ENCODE results near the gene TAOK2.

TAOK2 gene

DNA sequence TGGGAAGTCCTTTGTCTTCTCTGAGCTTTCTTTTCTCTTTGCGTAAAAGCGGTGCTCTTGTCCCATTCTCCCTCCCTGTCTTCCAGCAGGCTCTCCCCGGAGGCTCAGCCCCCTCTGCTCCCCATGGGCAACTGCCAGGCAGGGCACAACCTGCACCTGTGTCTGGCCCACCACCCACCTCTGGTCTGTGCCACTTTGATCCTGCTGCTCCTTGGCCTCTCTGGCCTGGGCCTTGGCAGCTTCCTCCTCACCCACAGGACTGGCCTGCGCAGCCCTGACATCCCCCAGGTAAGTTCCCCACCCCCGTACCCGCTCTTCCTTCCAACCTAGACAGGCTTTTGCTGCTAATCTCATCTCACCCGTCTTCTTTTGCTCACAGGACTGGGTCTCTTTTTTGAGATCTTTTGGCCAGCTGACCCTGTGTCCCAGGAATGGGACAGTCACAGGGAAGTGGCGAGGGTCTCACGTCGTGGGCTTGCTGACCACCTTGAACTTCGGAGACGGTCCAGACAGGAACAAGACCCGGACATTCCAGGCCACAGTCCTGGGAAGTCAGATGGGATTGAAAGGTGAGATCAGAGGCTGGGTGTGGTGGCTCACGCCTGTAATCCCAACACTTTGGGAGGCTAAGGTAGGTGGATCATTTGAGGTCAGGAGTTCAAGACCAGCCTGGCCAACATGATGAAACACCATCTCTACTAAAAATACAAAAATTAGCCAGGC, 10.5 kb upstream of the TAOK2 start:
- no peak for DNase-seq (ENCODE audit: low read depth in 2 of 2)

DNA sequence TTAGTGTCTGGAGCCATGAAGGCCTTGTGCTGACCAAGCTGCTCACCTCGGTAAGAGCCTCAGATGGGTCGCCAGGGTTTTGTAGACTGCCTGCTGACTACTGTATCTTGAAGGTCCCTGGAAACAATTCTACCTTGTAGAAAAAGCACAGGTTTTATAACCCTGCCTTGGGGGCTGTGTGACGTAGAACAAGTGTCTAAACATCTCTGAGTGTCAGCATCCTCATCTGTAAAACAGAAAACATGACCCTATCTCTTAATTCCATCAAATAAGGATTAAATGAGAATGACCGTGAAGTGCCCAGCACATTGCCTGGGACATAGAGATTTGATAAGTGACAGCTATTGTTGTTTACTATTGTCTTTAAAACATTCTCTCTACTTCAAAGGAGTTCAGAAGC, 5.5 kb upstream of the TAOK2 start:
- no peak for DNase-seq (ENCODE audit: low read depth in 2 of 2)

DNA sequence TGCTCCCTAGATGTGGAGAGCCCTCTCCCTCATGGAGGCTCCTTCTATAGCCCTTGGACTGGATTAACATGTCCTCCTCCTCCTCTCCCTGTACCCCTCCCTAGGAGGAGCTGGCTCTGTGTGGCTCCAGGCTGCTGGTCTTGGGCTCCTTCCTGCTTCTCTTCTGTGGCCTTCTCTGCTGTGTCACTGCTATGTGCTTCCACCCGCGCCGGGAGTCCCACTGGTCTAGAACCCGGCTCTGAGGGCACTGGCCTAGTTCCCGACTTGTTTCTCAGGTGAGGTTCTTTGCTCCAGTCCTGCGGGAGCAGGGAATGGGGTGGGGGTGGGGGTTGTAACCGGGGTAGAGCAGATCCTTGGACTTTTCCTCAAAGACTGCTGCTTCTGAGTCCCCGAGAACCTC, 2.4 kb upstream of the TAOK2 start:
- DNase-seq (ENCODE audit: low read depth in 2 of 2), result no peak

DNA sequence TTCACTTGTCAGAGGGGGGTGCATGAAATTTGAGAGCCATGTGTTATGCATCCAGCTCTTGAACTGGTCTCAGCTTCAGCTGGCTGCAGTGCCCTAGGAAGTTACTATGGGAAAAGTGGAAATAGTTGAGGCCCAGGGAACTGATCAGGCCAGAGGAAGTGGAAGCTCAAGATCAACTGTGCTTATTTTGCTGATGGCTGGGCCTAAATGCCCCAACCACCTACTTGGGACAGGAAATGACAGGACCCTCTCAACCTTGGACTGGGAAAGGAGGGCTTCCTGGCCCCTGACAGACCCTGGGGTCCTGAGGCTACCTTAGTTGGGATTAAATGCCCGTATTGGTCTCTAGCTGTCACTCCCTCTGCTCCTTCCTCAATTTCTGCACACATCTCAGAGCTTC, 1.2 kb upstream of the TAOK2 start:
- DNase-seq (ENCODE audit: low read depth in 2 of 2), result no peak

DNA sequence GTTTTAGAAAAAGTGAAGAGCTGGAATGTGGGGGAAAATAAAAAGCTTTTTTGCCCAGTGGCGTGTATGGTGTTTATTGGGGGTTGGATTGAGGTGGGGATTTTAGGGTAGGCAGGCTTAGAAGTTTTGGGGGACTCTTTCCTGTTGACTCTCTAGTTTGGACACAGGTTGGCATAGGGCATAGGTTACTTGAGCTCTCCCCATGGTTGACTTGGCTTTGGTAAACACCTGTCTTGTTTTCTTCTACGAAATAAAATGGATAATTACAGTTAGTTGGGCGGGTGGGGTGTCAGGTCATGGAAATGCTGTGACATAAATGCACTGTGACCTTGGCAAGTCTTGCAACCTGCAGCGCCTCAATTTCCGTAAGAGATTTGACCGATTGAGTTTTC, 680 bp upstream of the TAOK2 start:
- DNase-seq (ENCODE audit: low read depth in 2 of 2), result no peak

DNA sequence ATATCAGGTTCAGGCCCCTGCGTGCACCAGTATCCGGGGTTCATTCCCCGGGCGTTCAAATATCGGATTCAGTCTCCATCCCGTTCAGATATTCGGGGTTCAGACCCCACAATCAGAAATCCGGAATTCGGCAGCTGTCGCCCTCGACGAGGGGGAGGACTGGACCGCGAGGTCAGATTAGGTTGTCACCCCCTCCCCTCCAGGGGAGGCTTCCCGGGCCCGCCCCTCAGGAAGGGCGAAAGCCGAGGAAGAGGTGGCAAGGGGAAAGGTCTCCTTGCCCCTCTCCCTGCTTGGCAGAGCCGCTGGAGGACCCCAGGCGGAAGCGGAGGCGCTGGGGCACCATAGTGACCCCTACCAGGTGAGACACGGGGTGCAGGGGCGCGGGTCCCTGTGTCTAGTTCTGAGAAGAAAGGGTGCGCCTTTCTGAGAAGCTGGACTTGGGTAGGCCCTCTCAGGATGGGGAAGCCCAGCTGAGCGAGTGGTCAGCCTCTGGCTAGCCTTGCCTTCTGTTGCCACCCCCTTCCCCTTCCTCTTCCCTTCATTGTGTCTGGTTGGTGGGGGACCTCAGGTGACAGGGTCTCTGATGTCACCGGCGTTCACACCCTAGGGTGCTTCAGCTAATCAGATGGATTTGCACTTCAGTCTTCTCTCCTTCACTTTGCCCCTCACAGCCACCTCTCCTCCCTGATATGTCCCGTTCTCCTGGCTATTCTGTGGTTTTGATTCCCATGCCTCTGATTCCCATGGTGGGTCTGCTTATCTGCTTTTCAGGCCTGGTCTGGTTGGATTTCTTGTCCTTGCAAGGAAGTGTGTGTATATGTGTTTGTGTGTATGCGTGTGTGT, 844 bp downstream of the TAOK2 start:
- DNase-seq (ENCODE audit: low read depth in 2 of 2), result no peak

DNA sequence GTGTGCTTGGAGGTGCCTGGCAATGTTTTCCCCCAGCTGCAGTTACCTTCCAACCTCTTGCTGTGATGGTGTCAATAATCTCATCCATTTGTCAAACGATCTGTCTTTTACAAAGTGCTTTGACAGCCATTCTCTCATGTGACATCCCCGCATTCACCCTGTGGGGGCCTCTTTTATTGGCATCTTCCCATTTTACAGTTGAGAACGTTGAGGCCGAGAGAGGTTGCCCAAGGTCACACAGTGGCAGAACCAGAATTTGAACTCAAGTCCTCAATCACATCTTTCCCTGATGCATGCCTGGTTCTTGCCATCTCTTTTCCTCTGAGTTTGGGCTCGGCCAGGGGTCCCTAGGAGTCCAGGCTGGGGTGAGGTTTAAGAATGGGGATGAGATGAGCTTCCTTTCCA, 1.5 kb downstream of the TAOK2 start:
- DNase-seq (ENCODE audit: low read depth in 2 of 2), result no peak

DNA sequence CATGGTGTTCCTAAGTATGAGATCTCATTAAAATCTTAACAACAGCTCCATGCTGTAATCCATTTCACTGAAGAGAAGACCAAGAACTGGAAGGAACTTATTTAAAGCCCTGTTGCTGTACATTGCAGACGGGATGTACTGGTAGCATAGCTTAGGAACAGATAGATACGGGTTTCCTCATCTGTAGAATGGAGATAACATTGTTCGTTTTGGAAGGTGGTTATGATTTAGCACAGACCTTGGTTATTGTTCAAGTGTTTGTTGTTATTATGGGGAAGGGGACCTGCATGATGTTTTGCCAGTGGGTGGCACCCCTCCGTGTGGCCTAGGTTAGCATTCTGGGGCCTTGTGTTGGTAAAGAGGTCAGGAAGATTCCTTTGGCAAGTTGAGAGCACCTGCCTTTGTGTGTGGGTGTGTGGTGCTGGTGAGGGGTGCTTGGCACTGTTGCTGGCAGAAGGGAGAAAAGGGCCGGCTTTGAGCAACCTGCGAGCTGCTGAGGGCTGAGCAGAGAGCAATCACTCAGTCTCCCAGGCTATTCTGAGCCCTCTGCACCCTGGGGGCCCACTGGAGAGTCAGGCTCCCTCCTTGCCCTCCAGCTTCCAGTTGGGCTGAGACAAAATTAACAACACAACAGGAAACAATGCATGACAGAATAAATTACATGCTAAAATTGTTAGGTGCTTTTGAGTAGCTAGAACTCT, 2.3 kb downstream of the TAOK2 start:
- DNase-seq (ENCODE audit: low read depth in 2 of 2), result no peak

DNA sequence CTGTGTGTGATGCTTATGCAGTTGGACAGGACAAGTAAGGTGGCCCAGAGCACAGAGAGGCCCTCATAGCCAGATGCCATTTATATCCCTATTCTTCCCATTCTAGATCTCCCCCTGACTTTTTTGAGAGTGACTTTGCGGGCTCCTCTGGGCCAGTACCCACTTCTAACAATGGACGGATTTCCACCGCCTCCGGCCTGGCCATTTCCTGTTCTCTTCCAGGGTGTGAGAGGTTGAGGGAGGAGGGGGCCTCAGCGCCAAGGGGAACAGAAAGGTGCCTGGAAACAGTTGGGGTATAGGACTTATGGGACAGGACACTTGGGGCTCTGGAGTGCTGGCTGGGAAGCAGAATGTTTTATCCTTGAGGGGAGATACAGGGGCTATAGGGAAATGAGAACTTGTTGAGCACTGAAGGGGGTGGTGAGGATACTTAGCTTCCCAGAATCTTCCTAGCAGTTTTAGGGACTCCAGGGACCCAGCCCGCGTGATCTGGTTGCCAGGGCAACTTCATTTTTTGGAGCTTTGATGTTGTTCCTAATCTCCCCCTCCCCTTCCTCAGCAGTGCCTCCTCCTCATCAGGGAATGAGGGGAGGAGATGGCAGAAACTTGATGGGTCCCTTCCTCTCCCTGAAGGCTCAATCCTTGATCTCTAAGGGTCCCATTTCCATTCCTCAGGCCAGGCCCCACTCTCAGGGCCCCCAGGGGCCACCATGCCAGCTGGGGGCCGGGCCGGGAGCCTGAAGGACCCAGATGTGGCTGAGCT, 3.6 kb downstream of the TAOK2 start:
- DNase-seq (ENCODE audit: low read depth in 2 of 2), result no peak

DNA sequence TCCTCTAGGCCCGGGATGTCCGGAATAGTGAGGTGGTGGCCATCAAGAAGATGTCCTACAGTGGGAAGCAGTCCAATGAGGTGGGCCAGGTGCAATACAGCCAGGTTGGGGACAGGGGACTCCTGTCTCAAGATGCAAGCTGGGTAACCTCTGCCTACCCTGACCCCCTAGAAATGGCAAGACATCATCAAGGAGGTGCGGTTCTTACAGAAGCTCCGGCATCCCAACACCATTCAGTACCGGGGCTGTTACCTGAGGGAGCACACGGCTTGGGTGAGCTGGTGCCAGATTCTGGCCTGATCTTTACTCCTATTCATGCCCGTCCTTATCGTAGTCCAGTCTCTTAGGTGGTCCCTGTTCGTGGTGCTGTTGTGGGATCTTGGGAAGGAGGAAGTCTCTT, 4.4 kb downstream of the TAOK2 start:
- DNase-seq (ENCODE audit: low read depth in 2 of 2), result no peak

DNA sequence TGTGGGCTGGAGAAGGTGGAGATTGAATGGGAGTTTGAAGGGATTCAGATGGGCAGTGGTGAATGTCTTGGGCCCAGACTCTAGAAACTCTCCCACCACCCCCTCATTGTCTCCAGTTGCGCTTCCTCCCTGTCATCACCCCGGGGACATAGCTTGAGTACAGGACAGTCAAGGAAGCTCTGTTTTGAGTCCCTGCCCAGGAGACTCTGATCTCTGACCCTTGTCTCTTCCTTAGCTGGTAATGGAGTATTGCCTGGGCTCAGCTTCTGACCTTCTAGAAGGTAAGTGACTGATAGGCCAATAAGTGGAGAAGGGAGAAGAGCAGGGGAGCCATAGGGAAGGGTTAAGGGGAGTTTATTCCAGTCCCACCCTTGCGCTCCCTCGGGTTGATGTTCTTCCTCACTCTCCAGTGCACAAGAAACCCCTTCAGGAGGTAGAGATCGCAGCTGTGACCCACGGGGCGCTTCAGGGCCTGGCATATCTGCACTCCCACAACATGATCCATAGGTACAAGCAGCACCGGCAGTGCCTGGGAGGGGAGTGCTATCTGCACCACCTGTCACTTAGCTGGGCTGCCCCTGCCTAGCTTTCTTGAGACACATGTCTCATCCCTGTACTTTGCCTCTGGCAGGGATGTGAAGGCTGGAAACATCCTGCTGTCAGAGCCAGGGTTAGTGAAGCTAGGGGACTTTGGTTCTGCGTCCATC, 5.0 kb downstream of the TAOK2 start:
- no peak for DNase-seq (ENCODE audit: low read depth in 2 of 2)

DNA sequence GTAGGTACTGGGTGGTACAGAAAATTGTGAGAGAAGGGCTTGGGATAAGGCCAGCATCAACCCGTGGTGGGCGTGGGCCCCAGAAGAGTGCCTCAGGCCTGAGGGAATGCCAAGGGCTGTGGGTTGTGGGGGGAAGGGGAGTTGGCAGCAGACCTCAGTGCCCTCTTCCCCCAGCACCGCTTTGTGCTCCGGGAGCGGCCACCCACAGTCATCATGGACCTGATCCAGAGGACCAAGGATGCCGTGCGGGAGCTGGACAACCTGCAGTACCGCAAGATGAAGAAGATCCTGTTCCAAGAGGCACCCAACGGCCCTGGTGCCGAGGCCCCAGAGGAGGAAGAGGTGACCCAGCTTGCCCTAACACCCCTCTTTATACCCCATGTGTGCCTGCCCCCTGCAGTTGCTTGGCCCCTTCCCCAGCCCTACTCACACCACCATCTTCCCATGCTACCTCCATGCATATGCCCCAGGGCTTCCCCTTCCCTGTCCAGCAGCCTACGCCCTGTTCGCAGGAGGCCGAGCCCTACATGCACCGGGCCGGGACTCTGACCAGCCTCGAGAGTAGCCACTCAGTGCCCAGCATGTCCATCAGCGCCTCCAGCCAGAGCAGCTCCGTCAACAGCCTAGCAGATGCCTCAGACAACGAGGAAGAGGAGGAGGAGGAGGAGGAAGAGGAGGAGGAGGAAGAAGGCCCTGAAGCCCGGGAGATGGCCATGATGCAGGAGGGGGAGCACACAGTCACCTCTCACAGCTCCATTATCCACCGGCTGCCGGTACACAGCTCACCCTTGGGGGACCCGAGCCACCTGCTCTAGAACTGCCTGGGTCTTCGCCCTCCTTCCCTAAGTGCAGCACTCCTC, 9.1 kb downstream of the TAOK2 start:
- no peak for DNase-seq (ENCODE audit: low read depth in 2 of 2)

DNA sequence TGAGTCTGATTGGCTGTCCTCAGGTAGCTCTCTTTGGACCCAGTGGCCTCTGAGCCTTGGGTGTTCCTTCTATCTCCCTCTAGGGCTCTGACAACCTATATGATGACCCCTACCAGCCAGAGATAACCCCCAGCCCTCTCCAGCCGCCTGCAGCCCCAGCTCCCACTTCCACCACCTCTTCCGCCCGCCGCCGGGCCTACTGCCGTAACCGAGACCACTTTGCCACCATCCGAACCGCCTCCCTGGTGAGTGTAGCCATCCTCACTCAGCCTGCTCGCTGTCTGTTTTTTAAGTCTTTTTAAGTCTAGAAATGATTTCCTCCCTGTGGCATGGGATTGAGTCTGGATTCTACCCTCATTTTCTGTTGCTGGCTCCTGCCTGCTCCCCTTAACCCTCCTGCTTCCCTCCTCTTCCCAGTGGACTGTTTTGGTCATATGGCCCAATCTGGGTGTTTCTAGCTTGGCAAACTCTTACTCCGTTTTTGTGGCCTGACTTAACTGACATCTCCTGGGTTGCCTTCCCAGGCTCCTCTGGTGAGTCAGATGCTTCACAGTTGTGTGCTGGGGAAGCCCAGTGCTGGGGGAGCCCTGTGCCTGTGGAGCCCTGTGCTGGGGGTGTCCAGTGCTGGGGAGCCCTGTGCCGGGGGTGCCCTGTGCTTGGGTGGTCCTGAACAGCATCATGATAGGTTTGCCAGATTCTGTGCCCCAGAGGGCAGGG, 9.9 kb downstream of the TAOK2 start:
- no peak for DNase-seq (ENCODE audit: low read depth in 2 of 2)

DNA sequence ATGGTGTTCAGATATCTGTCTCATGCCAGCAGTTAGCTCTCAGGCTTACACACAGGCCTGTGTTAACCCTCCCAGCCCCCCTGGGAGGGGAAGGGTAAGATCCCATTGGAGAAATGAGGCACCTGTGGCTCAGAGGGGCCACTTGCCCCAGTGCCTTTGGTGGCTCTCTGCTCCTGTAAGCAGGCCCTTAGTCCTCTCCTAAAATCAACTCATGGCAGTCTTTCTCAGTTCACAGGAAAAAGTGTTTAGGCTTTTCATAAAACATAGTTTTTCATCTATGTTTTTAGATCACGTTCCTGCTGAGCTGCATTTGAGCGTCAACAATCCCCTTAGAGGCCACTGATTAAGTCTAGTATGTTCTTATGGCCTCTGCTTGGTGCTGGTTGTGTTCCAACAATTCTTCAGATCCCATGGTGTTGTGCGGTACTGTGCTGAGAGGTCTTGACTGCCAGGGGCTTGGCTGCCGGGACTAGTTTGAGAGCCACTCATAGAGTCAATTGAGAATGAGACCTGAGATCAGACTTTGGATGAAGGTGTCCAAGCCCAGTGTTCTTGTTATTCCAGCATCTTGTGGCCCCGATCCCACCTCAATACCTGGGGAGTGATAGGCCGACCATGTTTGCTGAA, 10.6 kb downstream of the TAOK2 start:
- no peak for DNase-seq (ENCODE audit: low read depth in 2 of 2)

DNA sequence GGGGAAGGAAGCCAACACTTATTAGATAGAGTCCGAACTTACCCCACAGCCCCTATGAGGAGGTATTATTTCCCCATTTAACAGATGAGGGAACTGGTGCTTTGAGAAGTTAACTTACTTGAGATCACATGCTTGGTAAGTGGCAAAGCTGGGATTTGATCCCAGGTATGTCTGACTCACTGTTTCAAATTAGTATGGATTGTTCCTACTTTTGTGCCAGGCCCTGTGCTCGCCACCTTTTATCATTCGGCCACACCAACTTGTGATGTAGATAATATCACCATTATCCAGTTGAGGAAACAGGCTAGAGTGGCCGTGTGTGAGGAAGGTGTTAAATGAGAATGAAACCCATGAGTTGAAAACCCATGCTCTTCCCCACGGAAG, 11.1 kb downstream of the TAOK2 start:
- DNase-seq (ENCODE audit: low read depth in 2 of 2), result no peak

DNA sequence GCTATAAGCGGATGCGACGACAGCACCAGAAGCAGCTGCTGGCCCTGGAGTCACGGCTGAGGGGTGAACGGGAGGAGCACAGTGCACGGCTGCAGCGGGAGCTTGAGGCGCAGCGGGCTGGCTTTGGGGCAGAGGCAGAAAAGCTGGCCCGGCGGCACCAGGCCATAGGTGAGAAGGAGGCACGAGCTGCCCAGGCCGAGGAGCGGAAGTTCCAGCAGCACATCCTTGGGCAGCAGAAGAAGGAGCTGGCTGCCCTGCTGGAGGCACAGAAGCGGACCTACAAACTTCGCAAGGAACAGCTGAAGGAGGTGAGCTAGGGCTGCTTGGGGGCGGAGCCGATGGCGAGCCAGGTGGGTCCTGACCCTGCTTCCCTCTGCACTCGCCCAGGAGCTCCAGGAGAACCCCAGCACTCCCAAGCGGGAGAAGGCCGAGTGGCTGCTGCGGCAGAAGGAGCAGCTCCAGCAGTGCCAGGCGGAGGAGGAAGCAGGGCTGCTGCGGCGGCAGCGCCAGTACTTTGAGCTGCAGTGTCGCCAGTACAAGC, 11.7 kb downstream of the TAOK2 start:
- no peak for DNase-seq (ENCODE audit: low read depth in 2 of 2)

DNA sequence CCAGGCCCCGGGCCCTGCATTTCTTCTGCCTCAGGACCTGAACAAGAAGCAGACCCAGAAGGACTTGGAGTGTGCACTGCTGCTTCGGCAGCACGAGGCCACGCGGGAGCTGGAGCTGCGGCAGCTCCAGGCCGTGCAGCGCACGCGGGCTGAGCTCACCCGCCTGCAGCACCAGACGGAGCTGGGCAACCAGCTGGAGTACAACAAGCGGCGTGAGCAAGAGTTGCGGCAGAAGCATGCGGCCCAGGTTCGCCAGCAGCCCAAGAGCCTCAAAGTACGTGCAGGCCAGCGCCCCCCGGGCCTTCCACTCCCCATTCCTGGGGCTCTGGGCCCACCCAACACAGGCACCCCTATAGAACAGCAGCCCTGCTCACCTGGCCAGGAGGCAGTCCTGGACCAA, 12.6 kb downstream of the TAOK2 start:
- DNase-seq (ENCODE audit: low read depth in 2 of 2), result no peak

DNA sequence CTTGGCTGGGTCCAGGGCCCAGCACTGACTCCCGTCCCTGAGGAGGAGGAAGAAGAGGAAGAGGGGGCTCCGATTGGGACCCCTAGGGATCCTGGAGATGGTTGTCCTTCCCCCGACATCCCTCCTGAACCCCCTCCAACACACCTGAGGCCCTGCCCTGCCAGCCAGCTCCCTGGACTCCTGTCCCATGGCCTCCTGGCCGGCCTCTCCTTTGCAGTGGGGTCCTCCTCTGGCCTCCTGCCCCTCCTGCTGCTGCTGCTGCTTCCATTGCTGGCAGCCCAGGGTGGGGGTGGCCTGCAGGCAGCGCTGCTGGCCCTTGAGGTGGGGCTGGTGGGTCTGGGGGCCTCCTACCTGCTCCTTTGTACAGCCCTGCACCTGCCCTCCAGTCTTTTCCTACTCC, 13.3 kb downstream of the TAOK2 start:
- no peak for DNase-seq (ENCODE audit: low read depth in 2 of 2)

All from stimulated activated CD8-positive, alpha-beta memory T cell treated with anti-CD3 and anti-CD28 coated beads, Interleukin-2, amount 100 ng/mL, for 1 hour (primary cell).